Measurements from ENCODE around the gene RNF141. TPM values are rescaled to one million over a fixed set of nuclear protein-coding genes. Genes with fewer than 3 reads are reported as not detected.

RNF141 gene
- total RNA-seq, 2 experiments from 2014 or later = 8.2 to 20.1 TPM

DNA sequence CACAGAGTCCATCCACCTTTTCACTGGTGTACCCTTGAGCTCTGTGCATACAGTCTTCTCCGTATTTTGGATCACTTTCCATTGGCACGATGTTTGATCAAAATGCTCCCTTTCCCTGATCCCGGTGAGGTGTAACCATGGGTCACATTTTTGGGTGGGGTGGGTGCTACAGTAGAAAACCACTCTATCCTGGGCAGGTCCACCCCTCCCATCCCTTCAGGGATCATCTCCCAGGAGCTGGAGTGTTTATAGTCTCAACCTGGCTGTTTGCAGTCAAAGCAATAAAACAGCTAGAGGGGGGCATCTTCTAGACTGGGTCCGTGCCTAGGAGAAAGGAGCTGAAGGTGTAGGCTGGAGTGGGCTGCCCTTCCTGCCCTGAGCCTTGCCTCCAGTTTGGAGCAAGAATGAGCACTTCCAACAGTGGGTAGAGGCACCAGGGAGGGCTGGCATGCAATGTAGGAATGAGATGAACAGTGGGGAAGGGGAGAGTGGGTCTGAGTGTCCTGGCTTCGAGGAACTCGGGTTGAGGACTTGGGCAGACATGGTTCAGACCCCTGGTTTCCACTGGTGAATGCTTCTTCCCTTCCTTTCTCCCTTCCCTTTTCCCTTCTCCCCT, 38.8 kb downstream of the RNF141 start:
- ChIA-PET POLR2A (no interaction called here), CTCF (ENCODE audit: unreplicated experiment) (interaction anchor here (1.0 kb wide), 1 partner anchor 10 kb away, joined by 3 read pairs; no protein-coding TSS in a partner anchor)
- Histone ChIP-seq H3K27ac (ENCODE audit: low read depth, low read length, poor library complexity, severe bottlenecking) (no peak overlapping the region), H3K9me2 (ENCODE audit: insufficient read depth, low read length) (no peaks in the 10 kb centered on the region), H3K9me3 (ENCODE audit: low read length) (no peaks in the 10 kb centered on the region), H3K4me3 (ENCODE audit: low read depth, low read length, poor library complexity, severe bottlenecking) (no peak overlapping the region), H4K20me1 (ENCODE audit: insufficient read depth, low read length) (no peaks in the 10 kb centered on the region), H2AFZ (ENCODE audit: low read length) (no peak overlapping the region), H3K79me2 (ENCODE audit: insufficient read depth, low read depth, low read length) (no peaks in the 10 kb centered on the region), H3K4me1 (ENCODE audit: insufficient read depth, low read length, poor library complexity, severe bottlenecking) (no peaks in the 10 kb centered on the region), H3K4me2 (ENCODE audit: low read length) (no peak overlapping the region), H3K36me3 (ENCODE audit: insufficient read depth, low read length) (peaks cover 33% of the 10 kb centered on the region)
- BruUV-seq (replicated peaks) = no TSS peak
- DNase-seq (ENCODE audit: low spot score) = no peak
- intact Hi-C loops (cut with micrococcal nuclease; ENCODE audit: unreplicated experiment) = no loop called here
- TF ChIP-seq, protein P1, sequence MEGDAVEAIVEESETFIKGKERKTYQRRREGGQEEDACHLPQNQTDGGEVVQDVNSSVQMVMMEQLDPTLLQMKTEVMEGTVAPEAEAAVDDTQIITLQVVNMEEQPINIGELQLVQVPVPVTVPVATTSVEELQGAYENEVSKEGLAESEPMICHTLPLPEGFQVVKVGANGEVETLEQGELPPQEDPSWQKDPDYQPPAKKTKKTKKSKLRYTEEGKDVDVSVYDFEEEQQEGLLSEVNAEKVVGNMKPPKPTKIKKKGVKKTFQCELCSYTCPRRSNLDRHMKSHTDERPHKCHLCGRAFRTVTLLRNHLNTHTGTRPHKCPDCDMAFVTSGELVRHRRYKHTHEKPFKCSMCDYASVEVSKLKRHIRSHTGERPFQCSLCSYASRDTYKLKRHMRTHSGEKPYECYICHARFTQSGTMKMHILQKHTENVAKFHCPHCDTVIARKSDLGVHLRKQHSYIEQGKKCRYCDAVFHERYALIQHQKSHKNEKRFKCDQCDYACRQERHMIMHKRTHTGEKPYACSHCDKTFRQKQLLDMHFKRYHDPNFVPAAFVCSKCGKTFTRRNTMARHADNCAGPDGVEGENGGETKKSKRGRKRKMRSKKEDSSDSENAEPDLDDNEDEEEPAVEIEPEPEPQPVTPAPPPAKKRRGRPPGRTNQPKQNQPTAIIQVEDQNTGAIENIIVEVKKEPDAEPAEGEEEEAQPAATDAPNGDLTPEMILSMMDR (conservative IDR thresholded peaks at IDR 0.05; ENCODE audit: low read length) = no peak
- TF ChIP-seq EZH2phosphoT487 (IDR thresholded peaks at IDR 0.05; ENCODE audit: borderline replicate concordance, low read depth, low read length) = no peak

GRCh38 chr11:10500757-10501684, 40.0 kb downstream of the RNF141 start:
- ChIA-PET POLR2A (no interaction called here), CTCF (ENCODE audit: unreplicated experiment) (no interaction called here)
- Histone ChIP-seq H4K20me1 (ENCODE audit: insufficient read depth, low read length) (no peaks in the 10 kb centered on the region), H3K9me3 (ENCODE audit: low read length) (no peaks in the 10 kb centered on the region), H3K79me2 (ENCODE audit: insufficient read depth, low read depth, low read length) (no peaks in the 10 kb centered on the region), H3K36me3 (ENCODE audit: insufficient read depth, low read length) (peaks cover 43% of the 10 kb centered on the region), H3K4me3 (ENCODE audit: low read depth, low read length, poor library complexity, severe bottlenecking) (no peak overlapping the region), H3K27ac (ENCODE audit: low read depth, low read length, poor library complexity, severe bottlenecking) (no peak overlapping the region), H2AFZ (ENCODE audit: low read length) (no peak overlapping the region), H3K4me1 (ENCODE audit: insufficient read depth, low read length, poor library complexity, severe bottlenecking) (no peaks in the 10 kb centered on the region), H3K4me2 (ENCODE audit: low read length) (no peak overlapping the region), H3K9me2 (ENCODE audit: insufficient read depth, low read length) (no peaks in the 10 kb centered on the region)
- intact Hi-C loops (cut with micrococcal nuclease; ENCODE audit: unreplicated experiment) = no loop called here
- TF ChIP-seq EZH2phosphoT487 (IDR thresholded peaks at IDR 0.05; ENCODE audit: borderline replicate concordance, low read depth, low read length) = no peak
- TF ChIP-seq, protein P1 (conservative IDR thresholded peaks at IDR 0.05; ENCODE audit: low read length) = no peak
- BruUV-seq (replicated peaks) = no TSS peak
- DNase-seq (ENCODE audit: low spot score) = no peak
